K562 (cell line): ENCODE results near the gene CCDC73. TPM values are rescaled to one million over a fixed set of nuclear protein-coding genes. Genes with fewer than 3 reads are reported as not detected.
A peak's percentile ranks its signal among the peaks of the same experiment; 100 is the strongest.

Source experiments
- ATAC-seq: fragments of 200-7000 bp; cut with Tn5 transposase; 3 replicates; pipeline ENCODE4 v1.9.1; 2020; ENCODE audit warnings: moderate library complexity
- BruUV-seq: library from RNA; stranded (reverse); fragments of 400-500 nt; replicated peaks from 2 replicates; lab custom pipeline; 2021; lab: Mats Ljungman, UMichigan
- CTCF ChIA-PET: fragments of 300-600 bp; formaldehyde crosslinking; extraction: SDS; loops from one replicate; lab custom pipeline; 2021; ENCODE audit warnings: low intra/inter-chr PET ratio; lab: Yijun Ruan, JAX
- POLR2A ChIA-PET: fragments of 300-600, 350-650 bp; sonication (Branson Sonifier 250); formaldehyde crosslinking; extraction: SDS; loops from one replicate; lab custom pipeline; 2021; ENCODE audit warnings: antibody characterized with exemption, inconsistent platforms; lab: Yijun Ruan, JAX
- DNase-seq, 4 experiments: peaks; one replicate each; pipeline versions ENCODE4 v3.0.0 to v3.0.0-alpha.2; 2011 to 2018; ENCODE audit warnings: low spot score in 3 of 4, mixed read lengths in 3 of 4; ENCODE audit errors: extremely low read depth in 1 of 4
- FAIRE-seq: peaks from 2 replicates; lab custom pipeline; 2011; peaks lifted over from hg19 to GRCh38; lab: Jason Lieb, UNC
- H2AFZ ChIP-seq: 2 replicates; pipeline ENCODE4 v1.6.0; 2011; ENCODE audit warnings: low read depth, low read length, control low read depth, inconsistent platforms
- H3K27ac ChIP-seq: fragments of 200-600 bp; 3 replicates; pipeline ENCODE4 v1.8.0; 2011; ENCODE audit warnings: low read depth, mild to moderate bottlenecking, control low read depth, inconsistent platforms, low read length, moderate library complexity, mixed read lengths; ENCODE audit errors: extremely low read depth
- H3K27me3 ChIP-seq, 2 experiments: fragments of 300-600 bp in 1 of 2; 2 replicates in 1 of 2; 3 replicates in 1 of 2; pipeline versions ENCODE4 v1.6.0 to v1.8.0; 2011; ENCODE audit warnings: inconsistent platforms in 2 of 2, low read length in 2 of 2, mild to moderate bottlenecking in 1 of 2, mixed read lengths in 1 of 2, moderate library complexity in 1 of 2; ENCODE audit not compliant: control insufficient read depth in 2 of 2, insufficient read depth in 2 of 2
- H3K36me3 ChIP-seq: fragments of 300-600 bp; 3 replicates; pipeline ENCODE4 v1.8.0; 2011; ENCODE audit warnings: mild to moderate bottlenecking, low read length, inconsistent platforms; ENCODE audit not compliant: control insufficient read depth, insufficient read depth
- H3K4me1 ChIP-seq, 2 experiments: fragments of 200-600 bp in 1 of 2; replicated peaks in 1 of 2; 2 replicates in 1 of 2; 3 replicates in 1 of 2; pipeline versions ENCODE4 v1.5.1 to v1.8.0; 2011; ENCODE audit warnings: inconsistent platforms in 2 of 2, low read length in 2 of 2, mild to moderate bottlenecking in 1 of 2, mixed read lengths in 1 of 2, moderate library complexity in 1 of 2; ENCODE audit not compliant: control insufficient read depth in 2 of 2, insufficient read depth in 2 of 2
- H3K4me2 ChIP-seq: 2 replicates; pipeline ENCODE4 v1.6.1; 2011; ENCODE audit warnings: low read length, control low read depth, inconsistent platforms, mixed read lengths; ENCODE audit not compliant: insufficient read depth
- H3K4me3 ChIP-seq: fragments of 200-600 bp; sonication (generic), shearing (Covaris generic); 2 replicates; pipeline ENCODE4 v1.5.1; 2016; ENCODE audit warnings: control low read depth, inconsistent platforms
- H3K79me2 ChIP-seq: fragments of 200-600 bp; 3 replicates; pipeline ENCODE4 v1.8.0; 2011; ENCODE audit warnings: low read length, inconsistent platforms; ENCODE audit not compliant: control insufficient read depth, insufficient read depth
- H3K9ac ChIP-seq, 2 experiments: 2 replicates each; pipeline versions ENCODE4 v1.6.0 to v1.6.1; 2011; ENCODE audit warnings: low read depth in 2 of 2, low read length in 2 of 2, control low read depth in 1 of 2, inconsistent platforms in 1 of 2, mild to moderate bottlenecking in 1 of 2, mixed read lengths in 1 of 2; ENCODE audit not compliant: insufficient read depth in 1 of 2
- H3K9me1 ChIP-seq: one replicate; pipeline ENCODE4 v1.6.0; 2011; ENCODE audit warnings: inconsistent platforms, mild to moderate bottlenecking, low read length, moderate library complexity; ENCODE audit not compliant: control insufficient read depth, insufficient read depth
- H3K9me3 ChIP-seq: replicated peaks from 2 replicates; pipeline ENCODE4 v1.5.1; 2011; ENCODE audit warnings: low read depth, low read length, inconsistent platforms; ENCODE audit not compliant: control insufficient read depth, insufficient read depth
- H4K20me1 ChIP-seq: replicated peaks from 2 replicates; pipeline ENCODE4 v1.6.1; 2011; ENCODE audit warnings: low read length, inconsistent platforms, mixed read lengths; ENCODE audit not compliant: control insufficient read depth, insufficient read depth
- AFF4 ChIP-seq: sonication (generic); formaldehyde crosslinking; IDR thresholded peaks from 2 replicates; pipeline ENCODE4 v1.8.0; 2023; ENCODE audit warnings: mild to moderate bottlenecking, missing genetic modification reagents
- ARHGAP35 ChIP-seq: fragments of 450-650 bp; IDR thresholded peaks from 2 replicates; pipeline ENCODE4 v1.6.1; 2018; ENCODE audit not compliant: partially characterized antibody
- BDP1 ChIP-seq: IDR thresholded peaks from 3 replicates; pipeline ENCODE4 v1.6.1; 2011; ENCODE audit not compliant: insufficient read length, insufficient read depth
- EGR1 ChIP-seq: fragments of 450-650 bp; conservative IDR thresholded peaks from 2 replicates; pipeline ENCODE4 v1.6.1; 2017; ENCODE audit warnings: mild to moderate bottlenecking
- RCOR1 ChIP-seq, 2 experiments: IDR thresholded peaks; 2 replicates each; pipeline ENCODE4 v1.6.1; 2012; ENCODE audit warnings: low read depth in 2 of 2, low read length in 2 of 2, borderline replicate concordance in 1 of 2, improper control_type of control experiment in 1 of 2
- REST ChIP-seq, 2 experiments: fragments of 450-650 bp; formaldehyde crosslinking in 1 of 2; IDR thresholded peaks; 2 replicates each; pipeline versions ENCODE4 v1.4.0 to v1.6.1; 2014 to 2020; ENCODE audit warnings: mild to moderate bottlenecking in 2 of 2, borderline replicate concordance in 1 of 2, low read depth in 1 of 2
- ZNF212 ChIP-seq: fragments of 450-650 bp; formaldehyde crosslinking; IDR thresholded peaks from 2 replicates; pipeline ENCODE4 v1.4.0; 2020; ENCODE audit warnings: mild to moderate bottlenecking
- ZNF431 ChIP-seq: sonication (generic); formaldehyde crosslinking; IDR thresholded peaks from 2 replicates; pipeline ENCODE4 v1.8.0; 2022; ENCODE audit warnings: mild to moderate bottlenecking, missing genetic modification reagents
- ZNF444 ChIP-seq: fragments of 250-450 bp; sonication (Bioruptor Pico); IDR thresholded peaks from 2 replicates; pipeline ENCODE4 v1.4.0; 2020; ENCODE audit warnings: mild to moderate bottlenecking, moderate library complexity
- WGBS: fragments of 100-300 bp; shearing (Covaris generic); methylation state at CpG from one replicate; pipeline ENCODE4 v1.1.6; 2016; ENCODE audit warnings: low coverage, mixed read lengths; ENCODE audit not compliant: insufficient coverage; ENCODE audit errors: missing lambda C conversion rate; 5-methylcytosine and 5-hydroxymethylcytosine counted together
- in situ Hi-C: fragments of 300-500 bp; cut with MboI; formaldehyde crosslinking; loops from 4 replicates; pipeline ENCODE4 v1.15.0; 2018; ENCODE audit warnings: inconsistent platforms, mixed read lengths
- intact Hi-C: fragments of 100-400 bp; cut with micrococcal nuclease; formaldehyde crosslinking; loops from 2 replicates; pipeline ENCODE4 v1.14.2; 2022
- polyA plus RNA-seq, 8 experiments: library from polyadenylated mRNA; depleted of rRNA in 4 of 8; stranded (reverse) in 5 of 8; unstranded in 3 of 8; fragments of >200 nt; fragmentation: Nextera tagmentation in 2 of 8; fragmentation: Illumina TruSeq in 1 of 8; extraction: Ambion mirVana in 2 of 8; extraction: Trizol in 1 of 8; gene quantifications; 2 replicates each; pipeline versions ENCODE4 v1.2.1 to v1.2.3, GENCODE V29; 2011 to 2014; ENCODE audit warnings: inconsistent platforms in 1 of 8, missing spikeins in 1 of 8
- total RNA-seq, 7 experiments: library from RNA; depleted of rRNA in 6 of 7; stranded (reverse); fragments of >200 nt in 6 of 7; fragmentation: Illumina TruSeq in 2 of 7; extraction: Trizol in 2 of 7; gene quantifications; 2 replicates each; pipeline versions ENCODE4 v1.2.1 to v1.2.3, GENCODE V29; 2011 to 2021; ENCODE audit warnings: low replicate concordance in 1 of 7

CCDC73 gene
- total and polyA plus RNA-seq, 9 of the 15 experiments (the other 6 are each of a cell fraction or from before 2014, with no cell fraction given): 0.20 to 0.21 TPM; not detected in 7

GRCh38 chr11:32809313-32809712, 14.9 kb upstream of the CCDC73 start (continued):
- TF ChIP-seq REST (IDR thresholded peaks at IDR 0.05; ENCODE audit: borderline replicate concordance) (peak; percentile 43; the same call in 1 of the 2 replicates), REST (CRISPR knock-in tag; IDR thresholded peaks at IDR 0.05; ENCODE audit: low read depth) (no peak)
- TF ChIP-seq, all 486 proteins: peak for 6

- intact Hi-C loops (no loop called here), in situ Hi-C loops (no loop called here)
- no peaks in the 10 kb centered on the region for H3K9me3 ChIP-seq
- no TSS peak for BruUV-seq
- ATAC-seq (no peak), FAIRE-seq (no peak), DNase-seq (no peak)
- peaks cover 10 to 26% of the 10 kb centered on the region in 2 experiments for H3K27me3 ChIP-seq
- H3K27ac ChIP-seq: no peak overlapping the region
- CTCF ChIA-PET: no interaction called here
- H3K36me3 ChIP-seq: no peaks in the 10 kb centered on the region
- H4K20me1 ChIP-seq: no peaks in the 10 kb centered on the region
- WGBS: 0% methylated on average over 3 of the region's 3 CpGs
- POLR2A ChIA-PET: no interaction called here
- no peaks in the 10 kb centered on the region for H3K79me2 ChIP-seq
- no peaks in the 10 kb centered on the region; a peak in 1 of 5 replicates for H3K4me1 ChIP-seq
- H3K9ac ChIP-seq: no peak overlapping the region
- H3K4me2 ChIP-seq: no peak overlapping the region
- no peak overlapping the region for H2AFZ ChIP-seq
- H3K4me3 ChIP-seq: no peak overlapping the region
- H3K9me1 ChIP-seq: no peaks in the 10 kb centered on the region
- TF ChIP-seq BDP1 (no peak), ZNF212 (CRISPR knock-in tag) (no peak), EGR1 (no peak), ZNF444 (CRISPR knock-in tag) (no peak), ZNF431 (CRISPR knock-in tag) (no peak), AFF4 (CRISPR knock-in tag) (no peak), ARHGAP35 (no peak), RCOR1 (IDR thresholded peaks at IDR 0.05; ENCODE audit: borderline replicate concordance in 1 of 2, low read depth in 2 of 2, low read length in 2 of 2) (no peak)
These were observed 2.0 kb upstream of the CCDC73 start for GRCh38 chr11:32796425-32796824.
